Dermis blood vessel endothelial cell (primary cell): ENCODE measurements around the gene CCNJL. TPM values are rescaled to one million over a fixed set of nuclear protein-coding genes. Genes with fewer than 3 reads are reported as not detected.
"Not testable (repeated sequence)": the region's sequence is repeated elsewhere in the genome, so short reads cannot be mapped to it uniquely, and the experiment has no call there.

Experiments used
- DNase-seq: peaks from one replicate; pipeline ENCODE4 v3.0.0; 2010
- total RNA-seq: library from RNA; depleted of rRNA; stranded (reverse); fragments of >200 nt; gene quantifications from 2 replicates; pipeline ENCODE4 v1.2.3, GENCODE V29; 2014

The CCNJL gene
- total RNA-seq, 1 donor from 2014 or later: 8.0 TPM

GRCh38 chr5:160260006-160260775 is 52.2 kb downstream of the CCNJL start:
- no peak for DNase-seq

DNA sequence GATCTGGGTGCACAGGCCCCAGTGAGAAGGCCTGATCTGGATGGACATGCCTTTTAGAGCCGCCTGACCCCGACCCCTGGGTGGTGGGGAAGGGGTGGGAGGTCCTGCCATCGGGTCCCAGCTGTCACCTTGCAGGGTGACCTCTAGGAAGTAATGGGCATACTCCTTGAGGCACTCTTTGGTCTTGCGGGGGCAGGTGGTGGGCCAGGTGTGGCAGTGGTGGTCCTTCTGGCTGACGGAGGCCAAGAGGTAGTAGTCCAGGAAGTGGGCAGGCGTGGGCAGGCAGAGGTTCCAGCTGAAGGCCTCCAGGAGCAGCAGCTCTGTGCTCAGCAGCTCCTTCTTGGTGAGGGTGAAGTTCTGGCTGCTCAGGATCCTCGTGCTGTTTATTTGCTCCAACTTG is 53.0 kb downstream of the CCNJL start:
- no peak for DNase-seq

- no peak for DNase-seq
These were observed 57.7 kb downstream of the CCNJL start for GRCh38 chr5:160254706-160255105.

DNA sequence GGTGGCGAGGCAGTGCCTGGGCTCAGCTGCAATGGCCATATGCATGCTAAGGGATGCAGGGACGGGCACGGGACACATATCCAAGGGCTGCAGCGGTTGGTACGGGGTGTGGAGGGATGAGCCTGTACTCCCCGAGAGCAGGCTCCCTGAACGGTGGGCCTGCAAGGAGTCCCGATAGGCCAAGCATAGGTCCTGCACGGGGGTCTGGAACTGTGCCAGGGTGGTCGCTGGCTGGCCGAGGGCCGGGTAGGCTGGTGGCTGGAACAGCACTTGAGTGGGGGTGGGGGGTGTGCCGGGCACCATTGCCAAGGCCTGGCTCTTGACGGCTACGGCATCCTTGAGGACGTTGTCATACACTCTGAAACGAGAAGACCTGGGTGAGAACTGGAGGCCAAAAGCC is 58.9 kb downstream of the CCNJL start:
- DNase-seq: no peak

DNA sequence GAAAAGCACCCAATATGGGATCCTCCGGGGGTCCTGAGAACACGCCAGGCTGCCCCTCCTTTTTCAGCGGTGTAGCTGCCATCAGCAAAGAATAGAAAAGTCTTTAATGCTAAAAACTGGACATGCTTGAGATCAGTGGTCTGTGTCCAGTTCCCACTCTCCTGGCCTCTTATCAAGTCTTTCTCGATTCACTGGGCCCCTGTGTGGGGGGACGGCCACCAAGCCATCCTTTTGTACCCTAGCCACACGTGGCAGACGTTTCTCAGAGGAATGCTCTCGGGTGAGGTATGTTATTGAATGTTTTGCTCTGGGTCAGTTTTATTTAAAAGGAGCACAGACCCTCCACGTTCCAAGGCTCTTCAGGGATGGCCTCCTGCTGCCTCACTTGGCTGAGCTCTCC is 59.4 kb downstream of the CCNJL start:
- no peak for DNase-seq

- DNase-seq: no peak
These were observed 60.8 kb downstream of the CCNJL start for GRCh38 chr5:160251406-160252155.

DNA sequence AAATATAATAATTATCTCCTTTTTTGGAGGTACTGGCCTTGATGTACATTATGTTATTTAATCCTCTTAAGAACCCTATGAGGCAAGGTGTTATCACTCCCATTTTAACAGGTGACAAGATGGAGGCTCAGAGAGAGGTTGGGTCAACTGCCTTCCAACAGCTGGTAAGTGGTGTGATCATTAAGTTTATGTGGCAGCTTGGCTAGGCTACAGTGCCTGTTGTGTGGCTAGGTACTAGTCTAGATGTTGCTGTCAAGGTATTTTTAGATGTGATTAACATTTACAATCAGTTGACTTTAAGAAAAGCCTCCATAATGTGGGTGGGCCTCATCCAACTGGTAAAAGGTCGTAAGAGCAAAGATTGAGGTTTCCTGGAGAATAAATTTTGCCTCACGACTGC is 61.5 kb downstream of the CCNJL start:
- DNase-seq: no peak

- DNase-seq: no peak
These were observed 62.1 kb downstream of the CCNJL start for GRCh38 chr5:160250226-160250625.

GRCh38 chr5:160249570-160249969 is 62.8 kb downstream of the CCNJL start:
- DNase-seq: not testable (repeated sequence)

DNA sequence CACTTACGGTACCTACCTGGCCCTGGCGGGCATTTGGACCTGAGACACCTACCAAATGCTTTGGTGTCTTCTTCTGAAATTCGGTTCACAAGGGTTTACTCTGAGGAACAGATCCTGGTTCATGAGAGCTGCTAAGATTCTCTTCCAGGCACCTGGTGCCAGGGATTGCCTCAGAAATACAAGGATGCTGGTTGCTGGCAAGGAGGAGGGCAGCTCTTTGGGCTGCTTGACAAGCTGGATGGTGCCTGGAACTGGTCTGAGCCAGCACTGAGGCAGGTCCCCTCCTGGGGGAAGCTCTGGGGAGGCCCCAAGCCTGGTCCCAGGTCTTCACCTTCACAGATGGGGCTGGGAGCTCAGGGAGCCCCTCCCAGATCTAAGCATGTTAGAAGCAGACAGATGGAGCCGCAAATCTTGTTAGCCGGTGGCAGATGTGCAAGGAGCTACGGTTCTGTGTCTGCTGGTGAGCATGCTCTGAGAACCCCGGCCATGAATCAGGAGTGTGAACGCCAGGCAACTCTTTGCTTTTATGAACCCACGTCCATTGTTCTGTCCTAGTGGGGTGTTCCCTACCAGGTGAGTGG is 66.8 kb downstream of the CCNJL start:
- DNase-seq: no peak

GRCh38 chr5:160242145-160242544 is 70.2 kb downstream of the CCNJL start:
- DNase-seq: no peak

DNA sequence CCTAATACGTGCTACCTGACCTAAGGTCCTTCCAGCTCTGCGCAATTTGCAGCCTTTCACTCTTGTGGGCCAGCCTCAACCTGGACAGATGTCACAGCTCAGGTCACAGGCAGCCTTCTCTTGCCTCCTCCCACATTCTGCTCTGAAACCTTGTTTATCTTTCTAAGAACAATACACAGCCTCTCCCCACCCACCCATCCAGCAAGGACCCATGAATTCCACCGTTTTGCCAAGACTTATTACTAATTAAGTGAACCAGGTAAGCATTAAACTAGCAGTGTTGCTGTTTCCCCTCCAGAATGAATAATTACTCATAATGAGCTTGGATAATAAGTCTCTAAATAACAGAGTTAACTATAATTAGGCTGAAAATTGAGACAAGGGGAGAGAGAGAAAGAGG is 72.0 kb downstream of the CCNJL start:
- DNase-seq: no peak

- no peak for DNase-seq
These were observed 74.7 kb downstream of the CCNJL start for GRCh38 chr5:160237571-160238093.

DNA sequence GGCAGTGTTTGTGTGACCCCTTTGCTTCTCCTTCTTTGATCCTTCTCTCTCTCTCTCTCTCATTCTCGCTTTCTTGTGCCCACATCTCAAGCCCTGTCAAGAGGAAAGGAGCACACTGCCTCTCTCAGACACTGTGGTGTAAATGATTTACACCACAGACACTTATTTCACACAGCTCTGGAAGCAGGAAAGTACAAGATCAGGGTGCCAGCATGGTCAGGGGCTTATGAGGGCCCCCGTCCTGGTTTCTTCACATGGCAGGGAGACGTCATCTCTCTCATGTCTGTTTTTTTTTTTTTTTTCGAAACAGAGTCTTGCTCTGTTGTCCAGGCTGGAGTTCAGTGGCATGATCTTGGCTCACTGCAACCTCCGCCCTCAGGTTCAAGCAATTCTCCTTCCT is 76.6 kb downstream of the CCNJL start:
- DNase-seq: no peak

GRCh38 chr5:160233215-160233614 is 79.1 kb downstream of the CCNJL start:
- no peak for DNase-seq

- DNase-seq: no peak
These were observed 80.5 kb downstream of the CCNJL start for GRCh38 chr5:160231783-160232342.

DNA sequence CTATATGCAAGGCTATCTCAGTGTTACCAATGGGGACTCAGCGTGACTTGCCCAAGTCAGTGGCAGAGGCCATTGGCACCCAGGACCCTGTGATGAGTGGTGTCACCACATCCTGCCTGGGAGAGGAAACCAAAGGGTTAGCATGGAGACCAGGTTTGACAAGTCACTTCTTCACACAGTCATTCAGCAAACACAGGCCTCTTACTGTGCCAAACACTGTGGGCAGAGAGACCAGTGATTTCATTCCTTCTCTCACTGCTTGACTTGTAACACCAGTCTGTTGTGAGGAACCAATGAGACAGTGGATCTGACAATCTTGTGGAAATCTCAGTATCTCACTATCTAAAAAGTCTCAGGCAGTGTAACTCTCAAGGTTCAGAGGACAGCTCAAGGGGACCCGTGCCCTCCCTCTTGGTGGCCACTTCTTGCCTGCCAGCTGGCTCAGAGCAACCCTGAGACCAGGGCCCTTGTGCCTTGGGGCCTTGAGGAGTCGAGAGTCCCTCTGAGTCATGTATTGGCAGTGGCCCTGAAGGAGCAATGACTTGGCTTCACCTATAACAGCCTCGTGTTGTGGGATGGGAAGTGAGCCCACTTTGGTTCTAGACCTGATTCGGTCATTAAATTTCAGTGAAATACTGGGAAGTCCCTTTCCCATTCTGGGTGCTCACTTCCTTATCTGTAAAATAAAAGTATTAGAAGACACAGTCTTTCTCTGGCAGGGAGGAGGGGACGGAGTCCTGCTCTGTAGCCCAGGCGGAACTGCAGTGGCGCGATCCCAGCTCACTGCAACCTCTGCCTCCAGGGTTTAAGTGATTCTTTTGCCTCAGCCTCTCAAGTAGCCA is 81.5 kb downstream of the CCNJL start:
- DNase-seq: no peak

DNA sequence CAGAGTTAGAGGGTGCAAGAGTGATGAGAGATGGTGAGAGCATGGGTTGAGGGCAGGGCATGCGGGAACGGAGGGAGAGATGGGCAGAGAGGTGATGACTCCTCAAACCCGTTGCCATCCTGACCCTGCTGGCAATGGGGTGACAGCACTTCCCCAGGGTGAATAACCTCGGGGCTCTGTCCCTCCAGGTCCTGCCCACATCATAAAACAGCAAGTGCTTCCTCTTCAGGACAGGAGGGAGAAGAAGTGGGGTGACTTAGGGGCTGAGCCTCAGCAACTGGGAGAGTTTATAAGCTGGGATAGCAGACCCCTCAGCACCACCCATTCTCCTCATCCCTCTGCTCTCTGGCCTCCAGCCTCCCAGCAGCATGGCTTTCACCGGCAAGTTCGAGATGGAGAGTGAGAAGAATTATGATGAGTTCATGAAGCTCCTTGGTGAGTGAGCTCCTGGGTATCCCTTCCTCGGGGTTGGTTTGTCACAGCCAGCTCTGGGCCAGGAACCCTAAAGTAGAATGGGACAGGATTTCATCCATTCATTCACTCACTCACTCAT is 83.1 kb downstream of the CCNJL start, which contains the start of gene FABP6:
Gene FABP6, plus strand, starts transcription at position 317 of the 553 bp plus-strand sequence. Its CDS starts 52 bp downstream, at position 369.
- no peak for DNase-seq

- DNase-seq: no peak
These were observed 85.4 kb downstream of the CCNJL start for GRCh38 chr5:160227012-160227411.

- no peak for DNase-seq
These were observed 91.3 kb downstream of the CCNJL start for GRCh38 chr5:160221082-160221481.

DNA sequence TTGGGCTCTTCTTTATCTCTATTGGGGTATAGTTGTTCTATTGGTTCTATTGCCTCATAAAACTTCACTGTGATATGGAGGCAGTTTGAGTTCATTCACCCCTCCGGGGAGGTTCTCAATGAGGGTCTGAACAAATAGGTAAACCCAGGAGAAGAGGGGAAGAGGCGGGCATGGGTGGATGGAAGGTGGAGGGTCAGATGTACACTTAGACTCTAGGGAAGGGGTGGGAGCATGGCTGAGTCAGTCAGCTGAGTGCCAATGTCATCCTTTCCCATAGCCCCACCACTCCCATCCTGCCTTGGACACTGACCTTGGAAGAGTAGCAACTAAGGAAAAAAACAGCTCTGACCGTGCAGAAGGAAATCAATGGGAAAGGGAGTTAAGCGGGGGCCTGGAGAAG is 93.0 kb downstream of the CCNJL start:
- DNase-seq: no peak

DNA sequence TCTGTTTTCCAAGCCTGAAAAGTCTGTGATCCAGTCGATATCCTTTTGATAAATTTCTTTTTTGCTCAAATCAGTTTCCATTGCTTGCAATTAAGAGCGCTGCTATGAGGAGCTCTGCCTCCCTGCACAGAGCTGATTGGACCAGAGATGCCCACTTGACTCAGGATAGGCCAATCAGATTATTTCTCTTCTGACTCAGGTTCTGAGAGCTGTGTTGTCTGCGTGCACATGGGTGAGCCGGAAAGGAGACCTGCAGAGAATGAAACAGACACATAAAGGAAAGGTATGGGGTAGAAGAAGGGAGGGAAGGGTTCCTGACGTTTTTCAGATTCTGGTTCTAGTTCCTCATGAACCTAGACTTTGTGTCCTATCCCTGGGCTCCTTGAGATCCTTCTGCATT is 98.8 kb downstream of the CCNJL start:
- no peak for DNase-seq
